Hematopoietic multipotent progenitor cell treated with erythropoietin and hydrocortisone succinate and interleukin-3 and kit ligand, for 17 days (in vitro differentiated cells): ENCODE data around the gene ACAD8.

ENCODE experiments used
- DNase-seq: peaks from one replicate; pipeline ENCODE4 v3.0.0-alpha.2; 2015; ENCODE audit warnings: low spot score

ACAD8 gene

GRCh38 chr11:134290646-134291045 lies 37.3 kb downstream of the ACAD8 start:
- no peak for DNase-seq

DNA sequence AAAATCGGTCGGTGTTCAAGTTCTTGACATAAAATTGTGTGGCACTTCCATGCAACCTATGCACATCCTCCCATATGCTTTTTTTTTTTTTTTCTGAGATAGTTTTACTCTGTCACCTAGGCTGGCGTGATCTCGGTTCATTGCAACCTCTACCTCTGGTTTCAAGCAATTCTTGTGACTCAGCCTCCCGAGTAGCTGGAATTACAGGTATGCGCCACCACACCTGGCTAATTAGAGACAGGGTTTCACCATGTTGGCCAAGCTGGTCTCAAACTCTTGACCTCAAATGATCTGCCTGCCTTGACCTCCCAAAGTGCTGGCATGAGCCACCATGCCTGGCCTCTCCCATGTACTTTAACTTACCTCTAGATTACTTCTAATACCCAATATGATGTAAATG lies 37.8 kb downstream of the ACAD8 start:
- no peak for DNase-seq

DNA sequence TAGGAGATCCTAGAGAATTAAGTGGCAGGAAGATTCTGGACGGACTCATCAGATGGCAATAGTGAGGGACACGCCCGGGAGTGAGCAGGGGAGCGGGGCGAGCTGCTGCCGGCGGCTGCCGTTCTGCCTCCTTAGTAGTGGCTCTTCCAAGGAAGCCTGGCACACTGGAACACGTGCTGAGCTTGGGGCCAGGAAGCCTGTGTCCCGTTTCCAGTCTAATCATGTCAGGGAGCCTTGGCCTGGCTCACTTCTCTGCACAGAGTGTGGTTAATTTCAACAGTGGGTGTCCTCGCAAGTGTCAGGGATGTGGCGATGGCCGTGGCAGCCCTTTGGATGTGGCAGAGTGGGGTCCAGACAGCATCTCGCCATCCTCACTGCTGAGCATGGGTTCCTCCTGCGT lies 39.3 kb downstream of the ACAD8 start:
- DNase-seq, result no peak

DNA sequence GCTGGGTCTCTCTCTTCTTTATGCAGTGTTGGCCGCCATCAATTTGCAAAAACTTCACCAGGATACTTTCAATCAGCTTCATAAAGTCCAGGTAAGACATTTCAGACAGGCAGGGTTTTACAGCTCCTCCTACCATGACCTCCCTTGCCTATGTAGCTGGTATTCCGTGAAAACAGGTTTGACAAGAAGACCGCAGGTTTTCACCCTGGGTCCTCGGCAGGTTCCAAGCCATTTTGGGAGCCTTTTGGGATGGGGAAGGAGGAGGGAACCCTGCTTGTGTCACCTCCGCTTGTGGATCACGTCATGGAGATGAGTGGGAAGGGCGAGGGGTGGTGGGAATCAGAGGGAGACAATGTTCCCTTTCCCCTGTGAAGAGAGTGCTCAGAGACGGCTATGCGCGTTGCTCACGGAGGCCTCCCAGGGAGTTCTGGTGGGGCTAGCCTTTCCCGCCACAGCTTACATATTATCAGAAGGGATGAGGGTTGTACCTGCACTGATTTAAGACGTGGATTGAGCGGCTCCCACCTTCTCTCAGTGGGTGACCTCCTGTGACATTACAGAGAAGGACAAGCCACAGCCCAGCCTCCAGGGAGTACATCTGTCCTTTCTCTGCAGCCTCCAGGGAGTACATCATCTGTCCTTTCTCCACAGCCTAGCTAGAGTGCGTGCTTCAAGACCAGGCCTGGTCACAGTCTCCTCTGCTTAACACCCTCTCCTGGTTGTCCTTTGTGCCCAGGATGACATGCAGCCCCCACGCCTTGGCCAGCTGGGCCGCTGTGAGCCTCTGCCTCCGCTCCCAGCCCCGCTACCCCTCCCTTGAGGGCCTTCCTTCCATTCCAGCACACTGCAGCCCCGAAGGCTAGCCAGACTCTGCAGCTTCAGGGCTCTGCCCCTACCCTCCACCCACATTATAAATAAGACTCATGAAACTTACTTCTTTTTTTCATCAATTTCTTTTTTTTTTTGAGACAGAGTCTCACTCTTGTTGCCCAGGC lies 40.0 kb downstream of the ACAD8 start:
- DNase-seq, result no peak

- no peak for DNase-seq
These were observed 41.3 kb downstream of the ACAD8 start for GRCh38 chr11:134294664-134295063.

DNA sequence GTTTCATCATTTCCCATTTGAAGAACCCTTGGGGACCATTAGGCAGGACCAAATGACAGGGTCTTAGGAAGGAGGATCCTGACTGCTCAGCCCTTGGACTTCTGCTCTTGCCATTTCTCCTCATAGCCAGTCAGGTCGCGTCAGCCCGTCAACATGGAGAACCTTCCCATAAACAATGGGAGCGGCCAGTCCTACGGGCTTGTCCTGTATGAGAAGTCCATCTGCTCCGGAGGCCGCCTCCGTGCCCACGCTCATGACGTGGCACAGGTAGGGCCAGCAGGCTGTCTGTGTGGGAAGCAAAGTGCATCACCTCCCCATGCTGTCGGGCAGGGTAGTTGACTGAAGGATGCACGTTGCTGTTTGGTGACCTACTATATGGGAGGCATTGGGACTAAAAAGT lies 58.9 kb downstream of the ACAD8 start:
- no peak for DNase-seq

DNA sequence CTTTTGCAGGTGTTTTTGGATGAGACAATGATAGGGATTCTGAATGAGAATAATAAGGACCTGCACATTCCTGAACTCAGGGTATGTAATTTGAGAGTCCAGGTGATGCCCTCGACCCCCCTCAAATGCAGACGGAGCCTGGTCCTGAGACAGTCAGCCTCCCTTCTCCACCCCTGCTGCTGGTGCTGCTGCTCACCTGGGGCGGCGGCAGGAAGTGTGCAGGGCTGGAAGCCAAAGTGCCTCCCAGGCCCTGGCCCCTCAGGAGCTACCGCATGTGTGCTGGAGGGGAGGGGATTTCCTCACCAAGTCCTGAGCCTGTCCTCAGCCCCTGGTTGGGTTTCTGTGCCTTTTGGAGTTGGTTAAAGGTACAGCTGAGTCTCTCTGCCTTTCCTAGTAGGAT lies 59.4 kb downstream of the ACAD8 start:
- no peak for DNase-seq

GRCh38 chr11:134313379-134313778 lies 60.0 kb downstream of the ACAD8 start:
- no peak for DNase-seq

DNA sequence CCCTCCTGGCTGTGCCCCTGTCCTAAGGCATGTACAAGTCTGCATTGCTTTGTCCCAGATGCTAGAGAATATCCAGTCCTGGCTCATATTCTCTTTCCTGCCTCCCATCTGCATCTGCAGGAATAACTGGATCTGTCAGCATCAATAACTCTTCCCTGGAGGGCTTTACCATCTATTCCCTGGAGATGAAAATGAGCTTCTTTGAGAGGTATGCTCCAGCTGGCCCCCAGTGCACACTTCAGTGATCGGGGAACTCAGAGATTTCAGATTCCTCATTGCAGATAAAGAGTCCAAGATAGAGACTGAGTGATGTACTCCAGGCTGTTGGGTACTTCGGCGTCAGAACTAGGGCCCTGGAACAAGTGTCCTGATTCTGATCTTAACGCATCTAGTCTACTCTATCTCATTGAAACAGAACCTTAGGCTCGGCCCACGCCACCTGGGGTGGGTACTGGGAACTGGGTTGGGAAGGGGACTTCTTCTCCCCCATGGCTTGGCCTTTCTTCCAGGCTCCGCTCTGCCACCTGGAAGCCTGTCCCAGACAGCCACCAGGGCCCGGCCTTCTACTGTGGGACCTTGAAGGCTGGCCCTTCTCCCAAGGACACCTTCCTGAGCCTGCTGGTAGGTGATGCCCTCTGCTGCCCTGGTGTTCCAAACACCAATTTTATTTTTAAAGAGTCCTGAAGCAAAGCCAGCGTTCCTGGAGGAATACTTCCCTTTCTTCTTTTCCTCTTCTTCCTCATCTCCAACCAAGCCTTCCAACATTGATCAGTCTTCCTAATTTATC lies 60.6 kb downstream of the ACAD8 start:
- DNase-seq, result no peak
